ENCODE measurements around the gene WDR76.

DNA sequence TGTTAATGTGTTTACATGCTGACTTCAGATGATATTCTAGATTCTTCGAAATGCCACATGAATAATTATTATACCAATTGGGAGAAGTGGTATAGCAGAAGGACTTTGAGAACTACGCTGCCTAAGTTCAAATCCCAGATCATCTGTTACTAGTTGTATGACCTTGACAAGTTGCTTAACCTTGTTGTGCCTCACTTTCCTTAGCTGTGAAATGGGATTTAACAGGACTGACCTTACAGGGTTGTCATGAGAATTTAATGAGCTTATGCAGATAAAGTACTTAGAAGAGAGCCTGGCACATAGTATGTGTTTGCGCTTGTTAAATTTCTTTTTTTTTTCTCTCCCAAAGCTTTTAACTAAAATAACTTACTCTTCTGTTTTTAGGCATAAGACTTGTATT is 24.4 kb downstream of the WDR76 start:
- TF ChIP-seq EZH2 (IDR thresholded peaks at IDR 0.05; ENCODE audit: insufficient read depth, low read length), result no peak
- TF ChIP-seq CTCF (IDR thresholded peaks at IDR 0.05; ENCODE audit: insufficient read depth, low read depth, low read length), result no peak
